ENCODE results near the gene GLRX. TPM values are rescaled to one million over a fixed set of nuclear protein-coding genes. Genes with fewer than 3 reads are reported as not detected.

Gene GLRX
- total RNA-seq, 2 experiments from 2014 or later, result 52.9 to 80.5 TPM

GRCh38 chr5:95818181-95819147 is 4.1 kb downstream of the GLRX start:
- TF ChIP-seq EZH2phosphoT487 (IDR thresholded peaks at IDR 0.05; ENCODE audit: borderline replicate concordance, low read depth, low read length) (no peak), CTCF (conservative IDR thresholded peaks at IDR 0.05; ENCODE audit: low read length) (no peak)
- peak; percentile 49 for DNase-seq (ENCODE audit: low spot score)
- Histone ChIP-seq H3K79me2 (ENCODE audit: insufficient read depth, low read depth, low read length) (peaks cover 62% of the 10 kb centered on the region), H3K27ac (ENCODE audit: low read depth, low read length, poor library complexity, severe bottlenecking) (peak overlapping the region; percentile 35), H4K20me1 (ENCODE audit: insufficient read depth, low read length) (peaks cover 12% of the 10 kb centered on the region; the same call in 1 of the 2 replicates), H3K4me3 (ENCODE audit: low read depth, low read length, poor library complexity, severe bottlenecking) (peak overlapping the region; percentile 58), H3K9me3 (ENCODE audit: low read length) (no peaks in the 10 kb centered on the region), H3K4me1 (ENCODE audit: insufficient read depth, low read length, poor library complexity, severe bottlenecking) (peaks cover 65% of the 10 kb centered on the region), H3K36me3 (ENCODE audit: insufficient read depth, low read length) (peaks cover 56% of the 10 kb centered on the region), H3K9me2 (ENCODE audit: insufficient read depth, low read length) (no peaks in the 10 kb centered on the region), H3K4me2 (ENCODE audit: low read length) (peak overlapping the region; percentile 96), H2AFZ (ENCODE audit: low read length) (no peak overlapping the region)
- no TSS peak for BruUV-seq (replicated peaks)
- ChIA-PET CTCF (ENCODE audit: unreplicated experiment) (interaction anchor here (1.5 to 1.8 kb wide), 2 partner anchors 8 to 11 kb away, joined by 5 to 7 read pairs; no protein-coding TSS in a partner anchor), POLR2A (interaction anchor here (0.8 to 9.3 kb wide), 7 partner anchors 10 to 172 kb away, joined by 3 to 150 read pairs (median 4); partner anchors contain the start of gene RFESD)
- intact Hi-C loops (cut with micrococcal nuclease; ENCODE audit: unreplicated experiment), result no loop called here

- no peak overlapping the region for H2AFZ ChIP-seq (ENCODE audit: low read length)
- ChIA-PET CTCF (ENCODE audit: unreplicated experiment) (no interaction called here), POLR2A (interaction anchor here (1.0 to 9.3 kb wide), 6 partner anchors 9 to 31 kb away, joined by 3 to 150 read pairs (median 4); no protein-coding TSS in a partner anchor)
- H4K20me1 ChIP-seq (ENCODE audit: insufficient read depth, low read length), result peaks cover 12% of the 10 kb centered on the region; the same call in 1 of the 2 replicates
- H3K9me3 ChIP-seq (ENCODE audit: low read length), result no peaks in the 10 kb centered on the region
- no peak overlapping the region for H3K27ac ChIP-seq (ENCODE audit: low read depth, low read length, poor library complexity, severe bottlenecking)
- H3K36me3 ChIP-seq (ENCODE audit: insufficient read depth, low read length), result peaks cover 65% of the 10 kb centered on the region
- TF ChIP-seq CTCF (conservative IDR thresholded peaks at IDR 0.05; ENCODE audit: low read length) (no peak), EZH2phosphoT487 (IDR thresholded peaks at IDR 0.05; ENCODE audit: borderline replicate concordance, low read depth, low read length) (no peak)
- intact Hi-C loops (cut with micrococcal nuclease; ENCODE audit: unreplicated experiment), result no loop called here
- BruUV-seq (replicated peaks), result no TSS peak
- peak overlapping the region; percentile 96 for H3K4me2 ChIP-seq (ENCODE audit: low read length)
- H3K4me3 ChIP-seq (ENCODE audit: low read depth, low read length, poor library complexity, severe bottlenecking), result no peak overlapping the region
- no peak for DNase-seq (ENCODE audit: low spot score)
- no peaks in the 10 kb centered on the region for H3K9me2 ChIP-seq (ENCODE audit: insufficient read depth, low read length)
- peaks cover 61% of the 10 kb centered on the region for H3K79me2 ChIP-seq (ENCODE audit: insufficient read depth, low read depth, low read length)
- H3K4me1 ChIP-seq (ENCODE audit: insufficient read depth, low read length, poor library complexity, severe bottlenecking), result peaks cover 56% of the 10 kb centered on the region
These were observed 5.1 kb downstream of the GLRX start for GRCh38 chr5:95817430-95817829.
